ENCODE data around the gene SLC5A2.
"Not testable (repeated sequence)": the region's sequence is repeated elsewhere in the genome, so short reads cannot be mapped to it uniquely, and the experiment has no call there.

SLC5A2 gene

GRCh38 chr16:31502981-31503380 is 20.1 kb downstream of the SLC5A2 start (continued):
- TF ChIP-seq CTCF (tag by site-specific recombination; IDR thresholded peaks at IDR 0.05): no peak

GRCh38 chr16:31503555-31503954 is 20.6 kb downstream of the SLC5A2 start:
- CTCF ChIA-PET: interaction anchor here (0.6 kb wide), 1 partner anchor 100 kb away, joined by 3 read pairs; no protein-coding TSS in a partner anchor
- H3K4me1 ChIP-seq (ENCODE audit: control insufficient read depth, insufficient read depth, low read length); H3K9me3 ChIP-seq (ENCODE audit: control insufficient read depth, insufficient read depth, low read depth, low read length); H3K27ac ChIP-seq (ENCODE audit: extremely low read depth, low read depth, low read length); POLR2A ChIA-PET; H3K4me3 ChIP-seq (ENCODE audit: low read depth, low read length): not testable (repeated sequence)
- peaks cover 0 to 26% of the 10 kb centered on the region in 2 experiments; a peak in 2 of 3 replicates for H3K36me3 ChIP-seq (ENCODE audit: control insufficient read depth in 2 of 2, insufficient read depth in 1 of 2, low read length in 2 of 2)

- no peak overlapping the region for H3K4me3 ChIP-seq (ENCODE audit: low read depth, low read length)
- CTCF ChIA-PET: no interaction called here
- no peak for TF ChIP-seq ZNF843 (tag by site-specific recombination; IDR thresholded peaks at IDR 0.05)
- POLR2A ChIA-PET: no interaction called here
- H3K27ac ChIP-seq (ENCODE audit: extremely low read depth, low read depth, low read length): no peak overlapping the region
- H3K9me3 ChIP-seq (ENCODE audit: control insufficient read depth, insufficient read depth, low read depth, low read length): no peaks in the 10 kb centered on the region
- no peaks in the 10 kb centered on the region for H3K4me1 ChIP-seq (ENCODE audit: control insufficient read depth, insufficient read depth, low read length)
- peaks cover 0 to 20% of the 10 kb centered on the region in 2 experiments; a peak in 2 of 3 replicates for H3K36me3 ChIP-seq (ENCODE audit: control insufficient read depth in 2 of 2, insufficient read depth in 1 of 2, low read length in 2 of 2)
These were observed 21.2 kb downstream of the SLC5A2 start for GRCh38 chr16:31504159-31504558.

- TF ChIP-seq ZNF76 (tag by site-specific recombination; IDR thresholded peaks at IDR 0.05; ENCODE audit: borderline replicate concordance, low read depth) (no peak), KLF9 (tag by site-specific recombination; IDR thresholded peaks at IDR 0.05; ENCODE audit: low read depth) (no peak), ZNF596 (tag by site-specific recombination; IDR thresholded peaks at IDR 0.05) (no peak), ZNF362 (tag by site-specific recombination; IDR thresholded peaks at IDR 0.05) (no peak), HIC1 (tag by site-specific recombination; IDR thresholded peaks at IDR 0.05) (no peak), ZBTB44 (tag by site-specific recombination; IDR thresholded peaks at IDR 0.05) (no peak), ZIC2 (tag by site-specific recombination; IDR thresholded peaks at IDR 0.05) (no peak), YY1 (tag by site-specific recombination; IDR thresholded peaks at IDR 0.05) (no peak), ZNF404 (tag by site-specific recombination; IDR thresholded peaks at IDR 0.05) (no peak), ZNF555 (tag by site-specific recombination; conservative IDR thresholded peaks at IDR 0.05) (no peak), ZNF571 (tag by site-specific recombination; IDR thresholded peaks at IDR 0.05) (no peak), HOXA7 (CRISPR knock-in tag; IDR thresholded peaks at IDR 0.05; ENCODE audit: borderline replicate concordance) (no peak), GLIS2 (tag by site-specific recombination; IDR thresholded peaks at IDR 0.05) (no peak), KLF17 (tag by site-specific recombination; IDR thresholded peaks at IDR 0.05) (no peak)
- CTCF ChIA-PET: no interaction called here
- Histone ChIP-seq H3K4me1 (ENCODE audit: control insufficient read depth, insufficient read depth, low read length) (no peaks in the 10 kb centered on the region), H3K9me3 (ENCODE audit: control insufficient read depth, insufficient read depth, low read depth, low read length) (no peaks in the 10 kb centered on the region), H3K36me3 (ENCODE audit: control insufficient read depth in 2 of 2, insufficient read depth in 1 of 2, low read length in 2 of 2) (peaks cover 0 to 8% of the 10 kb centered on the region in 2 experiments; a peak in 2 of 3 replicates), H3K27ac (ENCODE audit: extremely low read depth, low read depth, low read length) (no peak overlapping the region), H3K4me3 (ENCODE audit: low read depth, low read length) (no peak overlapping the region)
- POLR2A ChIA-PET: no interaction called here
These were observed 22.6 kb downstream of the SLC5A2 start for GRCh38 chr16:31505483-31505882.
